HL-60 (cell line): Measurements from ENCODE around the gene UHRF2.

Experiments
- DNase-seq, 2 experiments: peaks; one replicate each; pipeline ENCODE4 v3.0.0-alpha.2; 2010 to 2020; ENCODE audit warnings: low read depth in 1 of 2, low spot score in 1 of 2
- H3K27ac ChIP-seq: fragments of 250-450 bp; sonication (Bioruptor Pico); replicated peaks from 2 replicates; pipeline ENCODE4 v1.5.1; 2020; ENCODE audit warnings: mild to moderate bottlenecking, moderate library complexity
- H3K27me3 ChIP-seq: fragments of 250-450 bp; sonication (Bioruptor Pico); 2 replicates; pipeline ENCODE4 v1.5.1; 2021; ENCODE audit warnings: mild to moderate bottlenecking, moderate library complexity; ENCODE audit not compliant: insufficient read depth, poor library complexity, severe bottlenecking
- H3K4me3 ChIP-seq: replicated peaks from 2 replicates; pipeline ENCODE4 v1.5.1; 2011; ENCODE audit warnings: mild to moderate bottlenecking, control low read depth, low read length; ENCODE audit not compliant: insufficient read depth
- GABPA ChIP-seq: IDR thresholded peaks from 2 replicates; pipeline ENCODE4 v1.6.1; 2012; ENCODE audit warnings: low read depth
- POLR2AphosphoS5 ChIP-seq: IDR thresholded peaks from 2 replicates; pipeline ENCODE4 v1.6.1; 2012; ENCODE audit warnings: low read depth
- SPI1 ChIP-seq: IDR thresholded peaks from 2 replicates; pipeline ENCODE4 v1.6.1; 2012; ENCODE audit warnings: low read depth, mild to moderate bottlenecking, borderline replicate concordance
- TF ChIP-seq, protein P1 (sequence below): IDR thresholded peaks from one replicate; pipeline ENCODE4 v1.5.1; 2011; ENCODE audit warnings: low read length, control low read depth, inconsistent platforms; ENCODE audit not compliant: insufficient read depth
- TF ChIP-seq, protein P2 (sequence below): IDR thresholded peaks from 2 replicates; pipeline ENCODE4 v1.6.1; 2012; ENCODE audit warnings: low read depth; ENCODE audit not compliant: insufficient replicate concordance

The UHRF2 gene

DNA sequence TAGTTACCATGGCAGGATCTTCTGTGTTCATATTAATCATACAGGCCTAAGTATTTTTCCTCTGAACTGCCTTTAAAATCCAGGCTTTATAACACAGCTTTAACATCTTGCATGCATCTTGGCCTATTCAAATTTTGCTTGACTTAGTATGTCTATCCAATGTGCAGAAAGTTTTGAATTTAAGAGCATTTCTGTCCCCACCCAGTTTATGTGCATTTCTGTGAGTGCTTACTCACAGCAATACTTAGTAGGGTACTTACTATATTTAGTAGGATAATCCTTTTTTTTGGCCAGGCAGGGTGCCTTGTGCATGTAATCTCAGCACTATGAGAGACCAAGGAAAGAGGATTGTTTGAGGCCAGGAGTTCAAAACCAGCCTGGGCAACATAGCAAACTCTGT is 18.0 kb downstream of the UHRF2 start:
- Histone ChIP-seq H3K4me3 (no peak overlapping the region), H3K27ac (no peak overlapping the region), H3K27me3 (no peaks in the 10 kb centered on the region)
- TF ChIP-seq POLR2AphosphoS5 = no peak
- TF ChIP-seq, protein P1, sequence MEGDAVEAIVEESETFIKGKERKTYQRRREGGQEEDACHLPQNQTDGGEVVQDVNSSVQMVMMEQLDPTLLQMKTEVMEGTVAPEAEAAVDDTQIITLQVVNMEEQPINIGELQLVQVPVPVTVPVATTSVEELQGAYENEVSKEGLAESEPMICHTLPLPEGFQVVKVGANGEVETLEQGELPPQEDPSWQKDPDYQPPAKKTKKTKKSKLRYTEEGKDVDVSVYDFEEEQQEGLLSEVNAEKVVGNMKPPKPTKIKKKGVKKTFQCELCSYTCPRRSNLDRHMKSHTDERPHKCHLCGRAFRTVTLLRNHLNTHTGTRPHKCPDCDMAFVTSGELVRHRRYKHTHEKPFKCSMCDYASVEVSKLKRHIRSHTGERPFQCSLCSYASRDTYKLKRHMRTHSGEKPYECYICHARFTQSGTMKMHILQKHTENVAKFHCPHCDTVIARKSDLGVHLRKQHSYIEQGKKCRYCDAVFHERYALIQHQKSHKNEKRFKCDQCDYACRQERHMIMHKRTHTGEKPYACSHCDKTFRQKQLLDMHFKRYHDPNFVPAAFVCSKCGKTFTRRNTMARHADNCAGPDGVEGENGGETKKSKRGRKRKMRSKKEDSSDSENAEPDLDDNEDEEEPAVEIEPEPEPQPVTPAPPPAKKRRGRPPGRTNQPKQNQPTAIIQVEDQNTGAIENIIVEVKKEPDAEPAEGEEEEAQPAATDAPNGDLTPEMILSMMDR = no peak
- DNase-seq = no peak

DNA sequence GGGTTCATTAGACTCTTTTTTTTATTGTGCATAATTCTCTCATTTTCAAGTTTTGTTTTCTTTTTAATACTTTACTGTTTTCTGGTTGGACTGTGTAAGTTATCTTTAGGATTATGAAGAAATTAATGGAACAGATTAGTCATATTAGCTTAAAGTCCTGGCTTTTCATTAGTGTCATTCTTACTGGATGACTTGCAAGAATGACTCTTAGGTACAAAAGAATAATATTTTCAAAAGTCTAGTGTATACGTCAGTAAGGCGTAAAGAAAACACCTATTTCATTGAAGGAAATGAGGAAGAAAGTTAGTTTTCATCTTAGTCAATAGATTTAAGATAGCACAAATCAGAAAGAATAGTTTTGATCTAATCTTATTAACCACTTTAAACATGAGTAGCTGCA is 20.4 kb downstream of the UHRF2 start:
- no peaks in the 10 kb centered on the region for H3K27me3 ChIP-seq
- no peak for DNase-seq
- H3K27ac ChIP-seq = no peak overlapping the region
- no peak overlapping the region for H3K4me3 ChIP-seq
- TF ChIP-seq GABPA (no peak), POLR2AphosphoS5 (no peak), SPI1 (no peak)
- TF ChIP-seq, protein P1 = no peak
- TF ChIP-seq, protein P2, sequence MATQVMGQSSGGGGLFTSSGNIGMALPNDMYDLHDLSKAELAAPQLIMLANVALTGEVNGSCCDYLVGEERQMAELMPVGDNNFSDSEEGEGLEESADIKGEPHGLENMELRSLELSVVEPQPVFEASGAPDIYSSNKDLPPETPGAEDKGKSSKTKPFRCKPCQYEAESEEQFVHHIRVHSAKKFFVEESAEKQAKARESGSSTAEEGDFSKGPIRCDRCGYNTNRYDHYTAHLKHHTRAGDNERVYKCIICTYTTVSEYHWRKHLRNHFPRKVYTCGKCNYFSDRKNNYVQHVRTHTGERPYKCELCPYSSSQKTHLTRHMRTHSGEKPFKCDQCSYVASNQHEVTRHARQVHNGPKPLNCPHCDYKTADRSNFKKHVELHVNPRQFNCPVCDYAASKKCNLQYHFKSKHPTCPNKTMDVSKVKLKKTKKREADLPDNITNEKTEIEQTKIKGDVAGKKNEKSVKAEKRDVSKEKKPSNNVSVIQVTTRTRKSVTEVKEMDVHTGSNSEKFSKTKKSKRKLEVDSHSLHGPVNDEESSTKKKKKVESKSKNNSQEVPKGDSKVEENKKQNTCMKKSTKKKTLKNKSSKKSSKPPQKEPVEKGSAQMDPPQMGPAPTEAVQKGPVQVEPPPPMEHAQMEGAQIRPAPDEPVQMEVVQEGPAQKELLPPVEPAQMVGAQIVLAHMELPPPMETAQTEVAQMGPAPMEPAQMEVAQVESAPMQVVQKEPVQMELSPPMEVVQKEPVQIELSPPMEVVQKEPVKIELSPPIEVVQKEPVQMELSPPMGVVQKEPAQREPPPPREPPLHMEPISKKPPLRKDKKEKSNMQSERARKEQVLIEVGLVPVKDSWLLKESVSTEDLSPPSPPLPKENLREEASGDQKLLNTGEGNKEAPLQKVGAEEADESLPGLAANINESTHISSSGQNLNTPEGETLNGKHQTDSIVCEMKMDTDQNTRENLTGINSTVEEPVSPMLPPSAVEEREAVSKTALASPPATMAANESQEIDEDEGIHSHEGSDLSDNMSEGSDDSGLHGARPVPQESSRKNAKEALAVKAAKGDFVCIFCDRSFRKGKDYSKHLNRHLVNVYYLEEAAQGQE = no peak

DNA sequence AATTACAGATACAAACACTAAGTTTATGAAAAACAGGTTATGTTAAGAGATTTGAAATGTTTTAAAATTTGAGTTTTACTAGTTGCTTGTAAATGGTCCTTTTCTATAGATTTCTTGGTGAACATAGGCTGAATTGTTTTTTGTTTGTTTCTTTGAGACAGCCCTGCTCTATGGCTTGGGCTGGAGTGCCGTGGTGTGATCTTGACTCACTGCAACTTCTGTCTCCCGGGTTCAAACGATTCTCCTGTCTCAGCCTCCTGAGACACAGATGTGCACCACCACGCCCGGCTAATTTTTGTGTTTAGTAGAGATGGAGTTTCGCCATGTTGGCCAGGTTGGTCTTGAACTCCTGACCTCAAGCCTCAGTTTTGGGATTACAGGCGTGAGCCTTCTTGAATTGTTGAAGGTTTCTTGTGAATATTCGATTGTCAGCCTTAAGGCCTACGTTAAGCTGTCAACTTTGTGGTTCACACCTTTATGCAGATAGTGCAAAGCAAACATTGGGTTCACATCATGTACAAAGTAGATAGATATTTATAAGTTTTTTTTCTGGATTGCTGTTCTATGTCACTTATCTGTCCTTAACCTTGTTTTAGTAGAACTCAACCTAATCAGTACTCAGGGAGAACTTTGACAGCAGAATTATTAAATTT is 26.2 kb downstream of the UHRF2 start:
- TF ChIP-seq, protein P1 = no peak
- TF ChIP-seq, protein P2 = no peak
- TF ChIP-seq GABPA (no peak), POLR2AphosphoS5 (no peak), SPI1 (no peak)
- Histone ChIP-seq H3K27me3 (no peaks in the 10 kb centered on the region), H3K4me3 (no peak overlapping the region), H3K27ac (no peak overlapping the region)
- no peak for DNase-seq

DNA sequence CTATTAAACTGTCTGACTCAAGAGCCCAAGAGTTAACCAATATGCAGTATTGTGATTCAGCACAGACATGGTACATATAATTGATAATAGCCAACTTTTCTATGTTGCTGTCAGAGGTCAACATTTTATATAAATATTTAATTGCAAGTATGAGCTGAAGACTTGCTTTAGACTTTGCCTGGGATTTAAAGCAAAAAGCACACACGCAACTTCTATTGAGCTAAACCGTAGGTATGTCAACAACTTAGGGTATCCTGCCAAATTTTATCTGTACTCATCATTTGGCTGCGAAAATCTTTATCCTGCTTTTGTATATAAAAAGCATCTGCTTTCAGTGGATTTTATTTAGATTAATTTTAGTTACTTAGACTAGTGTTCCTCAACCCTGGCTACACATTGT is 27.4 kb downstream of the UHRF2 start:
- Histone ChIP-seq H3K27ac (no peak overlapping the region), H3K4me3 (no peak overlapping the region), H3K27me3 (no peaks in the 10 kb centered on the region)
- no peak for DNase-seq
- TF ChIP-seq SPI1 (no peak), GABPA (no peak), POLR2AphosphoS5 (no peak)
- TF ChIP-seq, protein P1 = no peak
- TF ChIP-seq, protein P2 = no peak
